HG02798 (cell line): Measurements from ENCODE around the gene TIMM44.
"Not testable (repeated sequence)": the region's sequence is repeated elsewhere in the genome, so short reads cannot be mapped to it uniquely, and the experiment has no call there.

Experiments
- ATAC-seq: cut with Tn5 transposase; IDR thresholded peaks from one replicate; pipeline ENCODE4 v1.9.1; 2021; ENCODE audit warnings: mild to moderate bottlenecking; ENCODE audit not compliant: unreplicated experiment, poor library complexity

Gene TIMM44

DNA sequence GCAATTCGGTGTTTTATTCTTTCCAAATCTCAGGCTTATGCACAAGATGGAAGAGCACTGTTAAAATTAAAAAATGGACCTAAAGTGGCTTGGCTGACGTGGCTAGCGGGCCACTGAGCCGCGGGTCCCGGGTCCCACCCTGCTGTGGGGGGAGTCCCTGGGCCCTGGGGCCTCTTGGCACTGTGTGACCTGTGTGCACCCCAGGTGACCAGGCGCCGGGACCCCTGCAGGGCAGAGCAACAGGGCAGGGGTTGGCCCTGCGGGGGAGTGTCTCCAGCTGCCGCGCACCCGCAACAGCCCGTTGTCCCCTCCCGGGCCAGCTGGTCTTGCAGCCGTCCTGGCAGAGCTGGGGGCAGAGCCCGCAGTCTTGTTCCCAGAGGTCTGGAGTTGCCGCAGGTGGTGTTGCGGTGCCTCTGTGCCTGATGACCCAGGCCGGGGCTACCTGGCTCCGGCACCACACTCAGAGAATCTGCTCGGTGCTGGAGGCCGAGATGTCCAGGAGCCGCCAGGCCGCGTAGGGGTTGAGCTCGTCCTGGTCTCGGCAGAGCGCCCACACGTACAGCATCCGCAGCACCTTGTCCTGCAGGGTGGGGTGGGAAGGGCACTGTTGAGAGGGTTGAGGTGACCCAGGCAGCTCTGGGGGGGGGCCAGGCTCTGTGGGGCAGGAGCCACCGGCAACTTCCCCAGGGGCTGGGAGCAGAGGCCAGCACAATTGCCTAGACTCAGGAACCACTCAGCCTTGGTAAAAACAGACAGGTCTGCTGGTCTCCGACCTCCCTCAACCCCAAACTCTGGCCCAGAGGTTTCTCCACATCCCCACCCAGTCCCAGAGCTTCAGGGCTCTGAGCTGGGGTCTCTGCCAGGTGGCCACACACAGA lies 16.5 kb downstream of the TIMM44 start:
- ATAC-seq, result no peak

DNA sequence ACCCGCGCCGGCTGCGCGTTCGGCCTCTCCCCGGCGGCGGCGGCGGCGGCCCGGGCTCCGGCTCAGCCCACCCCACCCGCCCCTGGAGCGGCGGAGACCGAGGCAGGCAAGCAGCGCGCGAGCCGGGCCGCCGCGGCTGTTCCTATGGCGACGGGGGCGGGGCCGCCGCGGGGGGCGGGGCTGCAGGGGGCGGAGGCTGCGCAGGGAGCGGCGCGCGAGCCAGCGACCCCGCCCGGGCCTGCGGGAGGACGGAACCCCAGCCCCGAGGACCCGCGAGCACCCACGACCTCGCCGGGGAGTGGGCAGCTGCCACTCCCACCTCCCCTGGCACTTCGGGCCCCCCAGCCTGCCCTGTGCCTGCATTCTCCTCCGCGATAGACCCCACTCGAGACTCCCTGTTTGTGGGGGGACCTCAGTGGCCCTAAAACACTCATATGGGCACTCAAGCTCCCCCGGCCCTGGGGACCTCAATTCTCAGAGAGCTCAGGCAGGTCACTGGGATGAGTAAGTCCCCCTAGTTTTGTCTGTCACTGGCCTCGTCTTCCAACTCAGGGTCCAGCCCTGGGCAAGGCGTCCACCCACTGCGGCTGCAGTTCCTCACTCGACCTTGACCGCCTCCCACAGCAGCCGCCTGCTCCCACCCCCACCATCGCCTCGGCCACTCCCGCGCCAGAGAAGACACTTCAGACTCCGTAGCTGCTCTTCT lies 17.3 kb downstream of the TIMM44 start, which contains the start of gene CTXN1:
TSS of gene CTXN1 (minus strand) at position 115 of the 706 bp plus-strand sequence. CDS start 597 bp downstream, outside the sequence.
- ATAC-seq, result peak; percentile 43

DNA sequence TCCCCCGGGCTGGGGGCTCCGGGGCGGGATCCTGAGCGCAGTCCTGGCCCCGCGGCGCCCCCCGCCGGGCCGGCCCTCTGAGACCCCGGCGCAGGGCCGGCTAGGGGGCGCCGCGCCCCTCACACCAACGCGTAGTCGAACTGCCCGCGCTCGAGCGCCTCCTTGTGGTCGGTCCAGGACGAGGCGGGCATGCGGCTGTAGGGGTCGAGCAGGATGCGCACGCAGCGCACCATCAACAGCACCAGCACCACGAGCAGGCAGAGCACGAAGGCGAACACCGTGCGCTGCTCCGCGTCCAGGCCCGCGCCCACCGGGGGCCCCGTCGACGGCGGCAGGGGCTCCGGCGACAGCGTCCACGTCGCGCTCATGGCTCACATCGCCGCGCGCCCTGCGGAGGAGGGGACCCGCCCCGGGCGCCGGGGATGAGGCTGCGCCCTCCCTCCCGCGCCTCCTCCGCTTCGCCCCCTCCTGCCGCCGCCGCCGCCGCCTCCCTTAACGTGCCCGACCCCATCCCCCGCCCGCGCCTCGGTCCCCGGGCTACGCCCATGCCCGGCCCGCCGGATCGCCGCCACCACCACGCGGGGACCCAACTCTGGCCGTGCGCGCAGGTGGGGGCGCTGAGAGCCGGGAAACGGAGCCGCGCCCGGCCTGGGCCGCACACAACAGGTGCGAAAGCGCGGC lies 18.2 kb downstream of the TIMM44 start:
- peak; percentile 19 for ATAC-seq

DNA sequence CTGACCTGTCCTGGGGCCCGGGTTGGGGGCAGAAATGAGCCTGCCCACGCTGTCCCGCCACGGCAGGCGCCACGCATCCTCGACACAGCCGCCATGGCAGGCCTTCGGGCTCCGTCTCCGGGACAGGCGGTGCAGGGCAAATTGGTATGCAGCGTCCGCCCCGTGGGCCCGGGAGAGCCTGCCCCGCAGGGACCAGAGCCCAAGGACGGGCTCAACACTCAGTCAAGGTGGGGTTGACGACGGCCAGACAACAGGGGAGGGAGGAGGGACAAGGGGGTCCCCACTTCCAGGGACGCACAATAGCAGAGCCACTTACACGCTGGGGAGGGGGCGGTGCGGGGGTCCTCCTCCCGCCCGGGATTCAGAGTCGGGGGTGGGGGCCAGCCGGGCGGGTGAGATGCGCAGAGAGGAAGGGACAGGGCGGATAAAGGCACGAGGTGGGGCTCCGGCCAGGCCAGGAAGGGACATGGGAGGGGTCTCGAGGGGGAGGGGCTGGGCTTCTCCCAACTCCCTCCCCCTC lies 18.8 kb downstream of the TIMM44 start:
- ATAC-seq, result no peak

DNA sequence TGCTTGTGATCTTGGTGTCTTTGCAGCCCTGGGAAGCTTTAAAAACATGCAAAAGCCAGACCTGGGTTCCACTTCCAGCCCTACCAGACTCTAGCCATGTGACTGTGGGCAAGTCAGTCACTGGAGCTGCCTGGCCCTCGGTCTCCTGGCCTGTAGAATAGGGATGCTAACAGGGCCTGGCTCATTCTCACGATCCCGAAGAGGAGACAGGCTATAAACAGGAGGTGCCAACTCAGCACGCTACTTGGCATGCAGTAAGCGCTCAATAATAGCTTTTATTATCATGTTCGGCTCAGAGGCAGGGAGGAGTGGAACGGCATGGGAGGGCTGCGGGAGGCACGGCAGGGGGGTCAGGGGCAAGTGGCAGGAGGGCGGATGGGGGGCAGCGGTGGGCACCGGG lies 19.2 kb downstream of the TIMM44 start:
- no peak for ATAC-seq

DNA sequence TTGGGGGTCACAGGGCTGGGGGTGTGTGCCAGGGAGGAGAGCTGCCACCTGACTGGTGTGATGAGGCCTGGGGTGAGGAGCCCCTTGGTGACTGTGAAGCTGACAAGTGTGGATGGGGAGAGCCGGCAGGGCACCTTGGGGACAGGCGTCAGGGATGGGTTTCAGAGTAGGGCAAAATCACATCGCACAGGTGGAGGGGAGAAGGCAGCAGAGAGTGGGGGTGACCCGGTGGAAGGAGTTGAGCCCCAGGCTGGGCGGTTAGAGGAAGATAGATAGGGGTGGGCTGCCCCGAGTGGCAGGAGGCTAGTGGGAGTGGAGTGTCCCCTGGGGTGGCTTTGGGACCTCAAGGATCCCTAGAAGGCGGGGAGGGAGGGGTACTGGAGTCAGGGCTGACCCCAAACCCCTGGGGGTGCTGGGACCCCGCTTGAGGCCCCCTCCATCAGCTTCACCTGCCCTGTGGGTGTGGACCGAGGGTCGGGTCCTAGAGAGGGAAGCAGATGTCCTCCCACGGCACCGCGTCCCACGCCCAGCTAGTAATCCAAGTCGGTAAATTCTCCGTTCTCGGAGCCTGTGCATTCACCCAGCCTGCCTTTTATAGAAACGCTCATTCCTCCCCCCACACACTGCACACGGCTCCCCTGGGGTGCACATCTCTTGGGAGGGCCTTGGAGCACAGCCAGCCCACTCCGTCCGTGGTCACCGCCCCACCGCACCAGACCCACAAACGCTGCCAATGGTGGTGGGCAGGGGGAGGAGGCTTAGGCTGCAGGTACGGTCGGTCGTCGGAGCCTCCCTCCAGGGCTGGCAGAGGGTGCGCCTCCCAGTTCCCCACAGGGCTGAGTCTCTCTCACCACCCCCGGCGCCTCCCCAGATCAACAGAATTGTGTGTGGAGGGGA lies 19.9 kb downstream of the TIMM44 start:
- ATAC-seq, result no peak

DNA sequence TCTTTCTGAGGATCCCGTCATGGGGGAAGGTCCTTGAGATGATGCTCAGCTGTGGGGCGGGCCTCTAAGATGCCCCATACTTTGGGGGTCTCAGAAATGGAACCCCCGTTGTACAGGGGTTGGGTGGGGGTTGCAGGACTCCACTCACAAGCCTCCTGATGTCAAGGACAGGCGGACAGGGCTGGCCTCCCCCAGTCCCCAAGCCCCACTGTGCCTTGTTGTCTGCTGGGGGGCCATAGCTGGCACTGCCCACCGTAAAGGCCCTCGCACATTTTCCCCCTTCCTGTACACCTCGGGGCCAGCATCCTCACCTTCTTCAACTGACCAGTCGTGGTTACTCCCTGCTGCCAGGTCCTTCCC lies 20.6 kb downstream of the TIMM44 start:
- no peak for ATAC-seq

DNA sequence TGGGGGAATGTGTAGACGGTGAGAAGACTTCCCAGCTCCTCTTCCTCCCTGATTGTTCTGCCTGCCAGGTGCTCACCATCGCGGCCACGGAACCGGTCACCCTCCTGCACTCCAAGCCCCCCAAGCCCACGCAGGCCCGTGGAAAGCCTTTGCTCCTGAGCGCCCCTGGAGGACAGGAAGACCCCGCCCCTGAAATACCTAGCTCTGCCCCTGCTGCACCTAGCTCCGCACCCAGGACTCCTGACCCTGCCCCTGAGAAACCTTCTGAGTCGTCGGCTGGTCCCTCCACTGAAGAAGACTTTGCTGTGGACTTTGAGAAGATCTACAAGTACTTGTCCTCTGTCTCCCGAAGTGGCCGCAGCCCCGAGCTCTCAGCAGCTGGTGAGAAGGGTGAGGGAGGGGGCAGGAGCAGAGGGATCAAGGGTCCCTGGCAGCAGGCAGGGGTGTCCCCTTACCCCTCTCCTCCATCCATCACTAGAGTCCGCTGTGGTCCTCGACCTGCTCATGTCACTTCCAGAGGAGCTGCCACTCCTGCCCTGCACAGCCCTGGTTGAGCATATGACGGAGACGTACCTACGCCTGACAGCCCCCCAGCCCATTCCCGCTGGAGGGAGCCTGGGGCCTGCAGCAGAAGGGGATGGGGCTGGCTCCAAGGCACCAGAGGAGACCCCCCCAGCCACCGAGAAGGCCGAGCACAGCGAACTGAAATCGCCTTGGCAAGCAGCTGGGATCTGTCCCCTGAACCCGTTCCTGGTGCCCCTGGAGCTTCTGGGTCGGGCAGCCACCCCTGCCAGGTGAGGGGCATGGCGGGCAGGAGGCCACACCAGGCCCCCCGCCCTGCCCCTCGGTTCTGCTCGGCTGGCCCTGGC lies 21.3 kb downstream of the TIMM44 start:
- no peak for ATAC-seq

DNA sequence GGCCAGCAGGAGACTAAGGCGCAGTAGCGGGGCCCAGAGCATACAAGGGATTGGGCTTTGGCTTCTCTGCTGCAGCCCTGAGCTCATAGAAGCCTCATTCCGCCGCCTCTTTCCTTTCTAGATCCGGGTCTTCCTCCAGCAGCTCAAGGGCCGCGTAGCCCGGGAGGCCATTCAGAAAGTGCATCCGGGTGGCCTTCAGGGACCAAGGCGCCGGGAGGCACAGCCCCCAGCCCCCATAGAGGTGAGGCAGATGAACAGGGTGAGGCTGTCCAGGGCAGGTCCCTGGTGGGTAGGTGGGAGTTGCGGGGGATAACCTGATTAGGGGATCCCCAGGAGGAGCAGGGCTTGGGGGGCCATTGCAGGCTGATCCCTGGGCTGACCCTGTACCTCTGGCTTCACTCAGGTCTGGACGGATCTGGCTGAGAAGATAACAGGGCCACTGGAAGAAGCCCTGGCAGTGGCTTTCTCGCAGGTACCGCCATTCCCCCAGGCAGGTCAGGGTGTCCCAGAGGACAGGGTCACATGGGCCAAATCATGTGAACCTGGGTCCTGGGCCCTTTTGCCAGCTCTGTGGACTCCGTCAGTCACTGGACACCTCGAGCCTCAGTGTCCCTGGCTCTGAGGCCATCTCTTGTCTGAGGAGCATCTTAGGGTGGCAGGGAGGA lies 22.0 kb downstream of the TIMM44 start:
- no peak for ATAC-seq

DNA sequence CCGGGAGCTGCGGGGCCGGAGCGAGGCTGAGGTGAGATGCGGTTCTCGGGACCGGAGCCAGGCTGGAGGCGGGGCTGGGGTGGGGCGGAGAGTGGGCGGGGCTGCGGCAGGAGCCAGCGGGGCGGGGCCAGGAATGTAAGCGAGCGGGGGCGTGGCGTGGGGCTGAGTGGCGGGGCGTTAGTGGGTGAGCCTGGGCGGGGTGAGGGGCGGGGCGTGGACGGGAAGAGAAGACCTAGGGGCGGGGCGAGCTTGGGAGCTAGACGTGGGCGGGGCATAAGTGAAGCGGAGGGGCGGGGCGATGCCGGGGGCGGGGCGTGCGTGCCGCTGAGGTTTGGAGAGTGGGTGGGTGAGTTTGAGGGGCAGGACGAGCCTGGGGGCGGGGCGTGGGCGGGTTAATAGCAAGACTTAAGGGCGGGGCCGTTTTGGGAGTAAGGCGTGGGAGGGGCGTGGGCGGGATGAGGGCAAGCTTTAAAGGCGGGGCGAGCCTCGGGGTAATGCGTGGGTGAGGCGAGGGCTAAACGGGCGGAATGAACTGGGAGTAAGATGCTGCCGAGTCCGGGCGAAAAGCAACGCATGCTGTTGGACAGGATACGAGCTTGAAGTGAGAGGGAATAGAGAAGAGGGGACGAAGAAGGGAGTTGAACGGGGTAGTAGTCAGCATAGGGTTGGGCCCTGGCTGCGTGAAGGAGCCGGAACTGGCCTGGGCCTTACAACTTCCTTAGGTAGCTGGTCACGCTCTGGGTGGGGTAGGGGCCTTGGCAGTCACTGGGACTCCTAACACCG lies 22.8 kb downstream of the TIMM44 start:
- ATAC-seq, result peak; percentile 59

DNA sequence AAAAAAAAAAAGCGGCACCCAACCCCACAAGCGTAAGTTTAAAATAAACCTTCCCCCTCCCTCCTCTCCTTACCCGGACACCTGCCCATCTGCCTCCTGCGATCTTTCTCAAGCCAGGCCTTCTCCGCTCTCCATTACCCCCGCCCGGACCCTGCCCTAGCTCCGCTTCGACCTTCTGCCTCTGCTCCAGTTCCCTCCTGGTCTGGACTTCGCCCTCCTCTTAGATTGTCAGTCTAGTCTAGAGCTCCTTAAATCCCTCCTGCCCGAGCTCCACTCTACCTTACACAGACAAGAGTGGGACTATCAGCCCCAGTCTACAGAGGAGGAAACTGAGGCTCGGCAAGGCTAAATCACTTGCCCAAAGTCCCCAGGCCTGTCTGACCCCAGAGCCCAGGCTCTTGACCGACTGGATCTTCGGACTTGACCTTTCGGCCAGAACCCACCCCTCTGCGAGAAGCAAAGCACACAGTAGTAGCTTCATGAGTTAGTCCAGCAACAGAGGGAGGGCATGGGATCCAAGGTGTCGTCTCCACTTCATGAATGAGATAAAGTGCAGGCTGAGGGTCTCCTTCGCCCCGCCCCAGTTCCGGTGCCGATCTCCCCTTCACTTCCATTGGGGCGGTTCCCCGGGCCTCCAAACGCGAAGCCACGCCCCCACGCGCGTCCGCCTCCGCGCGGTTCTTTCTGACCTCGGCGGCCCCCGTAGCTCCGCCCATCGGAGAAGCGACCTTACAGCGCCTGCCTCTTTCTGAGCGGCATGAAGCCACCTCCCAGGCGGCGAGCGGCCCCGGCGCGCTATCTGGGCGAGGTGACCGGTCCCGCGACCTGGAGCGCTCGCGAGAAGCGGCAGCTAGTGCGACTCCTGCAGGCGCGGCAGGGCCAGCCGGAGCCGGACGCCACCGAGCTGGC lies 23.6 kb downstream of the TIMM44 start, which contains the start of gene SNAPC2:
TSS of gene SNAPC2 (plus strand) at position 729 of the 909 bp plus-strand sequence. CDS start at position 758, 29 bp downstream.
- peak; percentile 70 for ATAC-seq

DNA sequence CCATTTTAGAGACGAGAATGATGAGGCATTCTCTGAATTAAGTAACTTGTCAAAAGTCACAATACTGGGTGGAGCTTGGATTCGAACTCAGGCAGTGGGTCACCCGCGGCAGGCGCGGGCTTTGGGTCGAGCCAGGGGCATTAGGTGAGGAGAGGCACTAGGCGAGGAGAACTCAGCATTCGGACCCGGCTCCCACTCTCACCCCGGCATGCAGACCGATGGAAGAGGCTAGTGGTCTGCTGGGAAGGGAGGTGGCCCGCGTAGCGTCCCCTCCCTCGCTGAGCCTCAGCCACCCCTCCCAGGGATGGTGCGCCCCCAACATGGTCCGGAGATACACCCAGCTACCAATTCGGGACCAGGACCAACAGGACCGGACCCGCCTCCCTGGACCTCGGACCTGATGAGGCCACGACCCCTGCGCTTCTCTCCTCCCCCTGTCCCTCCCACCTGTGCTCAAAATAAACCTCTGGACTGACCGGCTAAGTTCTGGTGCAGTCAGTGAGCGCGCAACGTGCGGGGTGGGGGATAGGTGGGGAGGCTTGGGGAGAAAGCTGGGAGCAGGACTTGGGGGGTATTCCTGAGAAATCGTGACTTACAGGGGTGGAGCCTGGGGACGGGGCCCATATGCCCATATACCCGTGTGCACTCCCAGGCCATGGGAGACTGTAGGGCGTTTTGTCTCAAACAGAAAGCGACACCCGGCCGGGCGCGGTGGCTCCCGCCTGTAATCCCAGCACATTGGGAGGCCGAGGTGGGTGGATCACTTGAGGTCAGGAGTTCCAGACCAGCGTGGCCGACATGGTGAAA lies 24.6 kb downstream of the TIMM44 start:
- ATAC-seq, result no peak

DNA sequence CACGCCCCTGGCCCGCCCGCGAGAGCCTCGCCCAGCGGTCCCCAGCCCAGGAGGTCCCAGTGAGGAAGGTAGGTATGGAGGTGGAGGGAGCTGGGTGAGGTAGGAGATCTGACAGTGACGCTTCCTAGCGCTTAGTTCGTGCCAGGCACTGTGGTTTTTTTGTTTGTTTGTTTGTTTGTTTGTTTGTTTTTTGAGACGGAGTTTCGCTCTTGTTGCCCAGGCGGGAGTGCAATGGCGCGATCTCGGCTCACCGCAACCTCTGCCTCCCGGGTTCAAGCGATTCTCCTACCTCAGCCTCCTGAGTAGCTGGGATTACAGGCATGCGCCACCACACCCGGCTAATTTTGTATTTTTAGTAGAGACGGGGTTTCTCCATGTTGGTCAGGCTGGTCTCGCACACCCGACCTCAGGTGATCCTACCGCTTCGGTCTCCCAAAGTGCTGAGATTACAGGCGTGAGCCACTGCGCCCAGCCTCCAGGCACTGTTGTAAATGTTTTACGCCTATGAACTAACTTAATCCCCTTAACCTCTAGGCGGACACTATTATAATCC lies 25.3 kb downstream of the TIMM44 start:
- ATAC-seq, result not testable (repeated sequence)

DNA sequence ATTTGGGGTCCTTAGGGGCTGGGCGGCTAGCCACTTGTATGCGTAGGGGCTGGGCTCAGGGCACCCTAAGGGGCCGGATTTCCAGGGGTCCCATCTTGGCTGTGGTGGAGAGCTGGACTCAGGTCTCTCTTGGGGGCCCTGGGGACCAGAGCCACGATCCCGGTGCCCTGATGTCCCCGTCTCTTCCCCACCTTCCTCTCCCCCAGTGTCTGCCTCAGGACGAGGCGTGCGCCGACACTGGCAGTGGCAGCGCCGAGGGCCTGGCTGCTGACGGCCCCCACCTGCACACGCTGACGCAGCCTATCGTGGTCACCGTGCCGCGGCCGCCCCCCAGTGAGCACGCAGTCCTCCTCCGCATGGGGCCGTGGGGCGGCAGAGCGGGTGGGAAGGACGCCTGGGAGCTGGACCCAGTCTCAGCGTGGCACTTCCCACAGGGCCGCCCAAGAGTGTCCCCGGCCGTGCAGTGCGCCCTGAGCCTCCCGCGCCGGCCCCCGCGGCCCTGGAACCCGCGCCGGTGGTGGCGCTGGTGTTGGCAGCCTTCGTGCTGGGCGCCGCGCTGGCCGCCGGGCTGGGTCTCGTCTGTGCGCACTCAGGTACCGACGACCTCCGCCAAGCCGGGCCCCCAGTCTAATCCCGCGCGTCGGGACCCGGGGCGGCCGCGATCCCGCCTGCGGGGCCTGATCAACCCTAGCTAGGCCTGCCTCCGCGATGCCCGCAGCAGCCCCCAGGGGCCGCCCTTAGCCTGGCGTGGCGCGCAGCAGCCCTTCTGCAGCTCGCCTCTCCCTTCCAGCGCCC lies 26.0 kb downstream of the TIMM44 start:
- no peak for ATAC-seq

DNA sequence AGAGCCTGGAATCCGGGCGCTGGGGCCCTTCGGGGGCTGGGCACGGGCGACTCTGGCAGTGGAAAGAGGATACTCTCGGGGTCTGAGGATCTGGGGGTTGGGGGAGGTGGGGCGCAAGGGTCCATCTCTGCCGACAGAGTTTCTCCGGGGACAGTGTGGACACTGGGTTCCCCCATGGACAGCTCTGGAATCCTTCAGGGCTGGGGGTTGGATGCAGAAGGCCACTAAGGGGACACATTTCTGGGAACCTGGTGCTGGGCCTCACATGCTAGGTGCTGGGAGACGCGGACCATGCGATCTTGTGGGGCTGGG lies 26.6 kb downstream of the TIMM44 start:
- no peak for ATAC-seq
